ENCODE measurements around the gene MRPL1. TPM values are rescaled to one million over a fixed set of nuclear protein-coding genes. Genes with fewer than 3 reads are reported as not detected.

MRPL1 gene
- 39.4 TPM in 2 replicates for total RNA-seq (2014; rRNA removed)
- polyA plus RNA-seq (2012): 20.6 TPM

GRCh38 chr4:77862478-77863216, at the start of gene MRPL1:
Gene MRPL1 (plus strand): TSS chr4:77862830. CDS start chr4:77862849, 19 bp downstream.
- DNase-seq (ENCODE audit: low read depth): peak; percentile 95

GRCh38 chr4:77815636-77816035, 47.0 kb upstream of the MRPL1 start:
- no peak for DNase-seq (ENCODE audit: low read depth)

- DNase-seq (ENCODE audit: low read depth): no peak
Measured at GRCh38 chr4:77816546-77816945, 46.1 kb upstream of the MRPL1 start.

DNA sequence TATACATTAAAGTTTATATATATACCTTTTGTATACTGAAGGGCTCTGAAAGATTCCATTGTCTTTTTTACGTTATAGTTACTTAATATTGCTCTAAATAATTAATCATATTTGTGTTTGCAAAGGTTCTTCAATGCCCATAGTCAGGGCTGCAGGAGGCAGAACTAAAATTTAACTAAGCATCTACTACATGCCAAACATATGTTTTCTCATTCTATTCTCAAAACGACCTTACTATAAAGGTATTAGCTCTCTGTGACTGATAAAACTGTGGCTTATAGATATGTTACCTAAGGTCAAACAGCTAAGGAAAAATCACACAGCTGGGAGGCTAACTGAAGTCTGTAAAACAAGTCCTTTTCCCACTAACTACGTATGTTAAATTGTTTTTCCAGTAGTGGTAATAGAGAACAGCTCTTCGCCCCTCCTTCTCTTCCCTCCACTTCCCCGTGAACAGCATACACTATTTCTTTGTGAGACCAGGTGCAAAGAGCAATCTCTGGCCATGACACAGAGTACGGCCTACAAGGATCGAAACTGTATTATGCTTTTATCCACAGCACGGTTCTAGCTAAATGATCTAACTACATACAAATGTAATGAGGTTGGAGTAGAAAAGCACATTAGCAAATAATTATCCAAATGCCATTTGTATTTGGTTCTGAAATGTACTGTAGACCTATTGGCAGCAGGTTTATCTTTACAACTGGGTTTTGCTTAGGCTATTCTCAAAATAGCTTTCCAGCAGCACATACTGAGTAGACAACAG, 45.1 kb upstream of the MRPL1 start:
- DNase-seq (ENCODE audit: low read depth): peak; percentile 9

GRCh38 chr4:77818073-77818601, 44.5 kb upstream of the MRPL1 start:
- DNase-seq (ENCODE audit: low read depth): peak; percentile 86

GRCh38 chr4:77818602-77819403, 43.8 kb upstream of the MRPL1 start, which contains the start of gene CNOT6L:
Gene CNOT6L (minus strand): TSS chr4:77819368. CDS start chr4:77819308, 60 bp downstream.
- peak; percentile 51 for DNase-seq (ENCODE audit: low read depth)

- no peak for DNase-seq (ENCODE audit: low read depth)
Measured at GRCh38 chr4:77819404-77819842, 43.2 kb upstream of the MRPL1 start.

- peak; percentile 79 for DNase-seq (ENCODE audit: low read depth)
Measured at GRCh38 chr4:77819843-77820648, 42.6 kb upstream of the MRPL1 start.

- DNase-seq (ENCODE audit: low read depth): peak; percentile 25
Measured at GRCh38 chr4:77820649-77821561, 41.7 kb upstream of the MRPL1 start.

GRCh38 chr4:77821775-77822174, 40.9 kb upstream of the MRPL1 start:
- no peak for DNase-seq (ENCODE audit: low read depth)

DNA sequence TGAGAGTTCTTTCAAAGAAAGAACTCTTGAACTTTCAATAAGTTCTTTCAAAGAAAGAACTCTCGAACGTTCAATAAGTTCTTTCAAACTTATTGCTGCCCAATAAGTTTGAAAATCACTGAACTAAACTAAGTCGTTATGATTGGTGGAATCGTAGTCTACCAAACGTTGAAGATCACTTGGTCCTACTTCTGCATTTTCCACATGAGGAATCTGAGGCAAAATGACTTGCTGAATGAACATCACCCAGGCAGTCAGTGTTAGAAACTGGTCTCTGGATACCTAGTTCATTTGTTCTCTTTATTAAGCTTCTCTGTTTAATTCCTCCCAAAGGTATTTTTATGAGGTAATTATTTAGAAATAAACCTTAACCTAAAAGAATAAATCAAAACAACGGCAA, 36.4 kb upstream of the MRPL1 start:
- no peak for DNase-seq (ENCODE audit: low read depth)

DNA sequence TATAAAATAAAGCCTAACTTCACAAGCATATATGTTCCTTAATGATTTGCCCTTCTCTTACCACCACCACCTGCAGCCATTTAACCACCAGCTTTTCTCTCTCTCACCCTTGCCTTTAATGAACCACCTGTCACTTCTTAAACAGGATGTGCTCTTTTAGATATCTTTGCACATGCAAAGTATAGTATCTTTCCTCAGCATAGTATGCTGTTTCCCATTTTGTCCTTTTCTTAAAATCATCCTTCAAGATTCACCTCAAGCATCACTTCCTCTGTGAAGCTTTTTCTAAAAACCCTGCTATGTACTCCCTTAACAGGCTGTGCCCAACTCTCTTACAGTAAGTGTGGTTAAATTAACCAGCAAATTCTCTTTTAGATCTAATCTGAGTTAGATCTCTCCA, 35.3 kb upstream of the MRPL1 start:
- DNase-seq (ENCODE audit: low read depth): no peak

DNA sequence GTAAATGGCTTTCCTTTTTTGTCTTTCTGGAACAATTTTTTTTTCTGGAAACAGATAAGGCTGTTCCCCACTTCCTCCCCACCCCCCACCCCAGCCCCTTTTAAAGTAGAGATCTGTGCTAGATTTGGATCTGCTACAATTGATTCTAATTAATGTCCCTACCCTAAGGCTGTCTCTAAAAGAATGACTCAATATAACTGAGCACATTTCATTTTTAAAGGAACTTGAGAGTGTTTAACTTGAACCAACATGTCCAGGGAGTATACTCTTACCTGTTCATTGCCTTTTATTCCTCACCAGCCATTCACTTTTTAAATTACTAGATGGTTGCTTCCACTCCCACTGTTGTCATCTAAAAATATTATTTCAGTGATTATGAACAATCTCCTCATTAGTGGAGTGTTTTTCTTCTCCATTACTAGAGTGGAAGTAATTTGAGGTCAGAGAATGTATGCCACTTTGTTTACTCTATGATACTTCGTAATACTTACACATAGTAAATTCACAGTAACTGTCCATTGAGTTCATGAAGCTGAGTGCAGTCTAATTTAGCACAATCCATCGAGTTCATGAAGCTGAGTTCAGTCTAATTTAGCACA, 29.4 kb upstream of the MRPL1 start:
- no peak for DNase-seq (ENCODE audit: low read depth)

DNA sequence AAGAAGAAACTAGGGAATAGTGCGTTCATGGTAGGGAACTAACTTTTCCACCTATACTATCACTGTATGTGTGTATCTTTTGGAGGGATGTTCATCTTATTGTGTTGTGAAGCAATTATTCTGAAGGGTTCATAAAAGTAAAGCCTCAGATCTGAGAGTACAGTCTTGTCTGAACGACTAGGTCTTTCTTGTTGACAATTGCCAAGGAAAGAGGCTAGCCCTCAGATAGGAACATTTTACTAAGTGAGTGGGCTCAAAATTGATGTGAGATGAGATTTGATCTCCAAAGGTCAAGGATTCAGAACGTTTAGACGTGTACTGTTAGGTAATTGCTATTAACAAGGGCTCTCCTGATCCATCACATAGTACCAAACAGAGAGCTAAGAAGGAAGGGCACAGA, 28.2 kb upstream of the MRPL1 start:
- no peak for DNase-seq (ENCODE audit: low read depth)

GRCh38 chr4:77843628-77844027, 19.0 kb upstream of the MRPL1 start:
- DNase-seq (ENCODE audit: low read depth): no peak

DNA sequence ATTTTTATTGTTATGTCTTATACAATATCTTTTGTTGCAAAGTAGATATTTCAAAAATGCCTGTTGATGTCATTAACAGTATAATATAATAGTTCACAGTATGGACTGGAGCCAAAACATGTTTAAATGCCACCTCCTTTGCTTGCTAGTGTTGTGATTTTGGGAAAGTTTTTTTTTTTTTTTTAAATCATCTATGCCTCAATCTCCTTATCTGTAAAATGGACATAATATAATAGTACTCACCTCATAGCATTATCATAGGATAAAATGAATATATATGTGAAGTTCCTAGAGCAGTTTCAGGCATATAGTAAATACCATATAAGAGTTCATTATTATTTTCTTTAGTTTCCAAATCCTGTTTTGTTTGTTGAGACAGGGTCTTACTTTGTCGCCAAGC, 18.3 kb upstream of the MRPL1 start:
- no peak for DNase-seq (ENCODE audit: low read depth)

- no peak for DNase-seq (ENCODE audit: low read depth)
Measured at GRCh38 chr4:77845400-77845799, 17.2 kb upstream of the MRPL1 start.

GRCh38 chr4:77845929-77846328, 16.7 kb upstream of the MRPL1 start:
- no peak for DNase-seq (ENCODE audit: low read depth)

DNA sequence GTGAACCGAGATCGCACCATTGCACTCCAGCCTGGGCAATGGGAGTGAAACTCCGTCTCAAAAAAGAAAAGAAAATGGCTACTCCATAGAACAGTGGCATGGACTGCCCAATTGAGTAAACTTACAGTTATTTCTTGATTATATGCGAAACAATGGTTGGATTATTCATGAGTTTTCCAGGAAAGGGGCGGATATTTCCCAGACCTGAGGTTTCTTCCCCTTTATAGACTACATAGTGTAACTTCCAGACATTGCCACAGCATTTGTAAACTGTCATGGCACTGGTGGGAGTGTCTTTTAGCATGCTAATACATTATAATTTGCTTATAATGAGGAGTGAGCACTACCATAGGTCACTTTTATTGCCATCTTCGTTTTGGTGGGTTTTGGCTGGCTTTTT, 14.1 kb upstream of the MRPL1 start:
- no peak for DNase-seq (ENCODE audit: low read depth)

Measured in LHCN-M2 (cell line).